ENCODE measurements around the gene SPG11.
A peak's percentile ranks its signal among the peaks of the same experiment; 100 is the strongest.
"Not testable (repeated sequence)": the region's sequence is repeated elsewhere in the genome, so short reads cannot be mapped to it uniquely, and the experiment has no call there.

Gene SPG11, protein sequence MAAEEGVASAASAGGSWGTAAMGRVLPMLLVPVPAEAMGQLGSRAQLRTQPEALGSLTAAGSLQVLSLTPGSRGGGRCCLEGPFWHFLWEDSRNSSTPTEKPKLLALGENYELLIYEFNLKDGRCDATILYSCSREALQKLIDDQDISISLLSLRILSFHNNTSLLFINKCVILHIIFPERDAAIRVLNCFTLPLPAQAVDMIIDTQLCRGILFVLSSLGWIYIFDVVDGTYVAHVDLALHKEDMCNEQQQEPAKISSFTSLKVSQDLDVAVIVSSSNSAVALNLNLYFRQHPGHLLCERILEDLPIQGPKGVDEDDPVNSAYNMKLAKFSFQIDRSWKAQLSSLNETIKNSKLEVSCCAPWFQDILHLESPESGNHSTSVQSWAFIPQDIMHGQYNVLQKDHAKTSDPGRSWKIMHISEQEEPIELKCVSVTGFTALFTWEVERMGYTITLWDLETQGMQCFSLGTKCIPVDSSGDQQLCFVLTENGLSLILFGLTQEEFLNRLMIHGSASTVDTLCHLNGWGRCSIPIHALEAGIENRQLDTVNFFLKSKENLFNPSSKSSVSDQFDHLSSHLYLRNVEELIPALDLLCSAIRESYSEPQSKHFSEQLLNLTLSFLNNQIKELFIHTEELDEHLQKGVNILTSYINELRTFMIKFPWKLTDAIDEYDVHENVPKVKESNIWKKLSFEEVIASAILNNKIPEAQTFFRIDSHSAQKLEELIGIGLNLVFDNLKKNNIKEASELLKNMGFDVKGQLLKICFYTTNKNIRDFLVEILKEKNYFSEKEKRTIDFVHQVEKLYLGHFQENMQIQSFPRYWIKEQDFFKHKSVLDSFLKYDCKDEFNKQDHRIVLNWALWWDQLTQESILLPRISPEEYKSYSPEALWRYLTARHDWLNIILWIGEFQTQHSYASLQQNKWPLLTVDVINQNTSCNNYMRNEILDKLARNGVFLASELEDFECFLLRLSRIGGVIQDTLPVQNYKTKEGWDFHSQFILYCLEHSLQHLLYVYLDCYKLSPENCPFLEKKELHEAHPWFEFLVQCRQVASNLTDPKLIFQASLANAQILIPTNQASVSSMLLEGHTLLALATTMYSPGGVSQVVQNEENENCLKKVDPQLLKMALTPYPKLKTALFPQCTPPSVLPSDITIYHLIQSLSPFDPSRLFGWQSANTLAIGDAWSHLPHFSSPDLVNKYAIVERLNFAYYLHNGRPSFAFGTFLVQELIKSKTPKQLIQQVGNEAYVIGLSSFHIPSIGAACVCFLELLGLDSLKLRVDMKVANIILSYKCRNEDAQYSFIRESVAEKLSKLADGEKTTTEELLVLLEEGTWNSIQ (N-terminal part only)

DNA sequence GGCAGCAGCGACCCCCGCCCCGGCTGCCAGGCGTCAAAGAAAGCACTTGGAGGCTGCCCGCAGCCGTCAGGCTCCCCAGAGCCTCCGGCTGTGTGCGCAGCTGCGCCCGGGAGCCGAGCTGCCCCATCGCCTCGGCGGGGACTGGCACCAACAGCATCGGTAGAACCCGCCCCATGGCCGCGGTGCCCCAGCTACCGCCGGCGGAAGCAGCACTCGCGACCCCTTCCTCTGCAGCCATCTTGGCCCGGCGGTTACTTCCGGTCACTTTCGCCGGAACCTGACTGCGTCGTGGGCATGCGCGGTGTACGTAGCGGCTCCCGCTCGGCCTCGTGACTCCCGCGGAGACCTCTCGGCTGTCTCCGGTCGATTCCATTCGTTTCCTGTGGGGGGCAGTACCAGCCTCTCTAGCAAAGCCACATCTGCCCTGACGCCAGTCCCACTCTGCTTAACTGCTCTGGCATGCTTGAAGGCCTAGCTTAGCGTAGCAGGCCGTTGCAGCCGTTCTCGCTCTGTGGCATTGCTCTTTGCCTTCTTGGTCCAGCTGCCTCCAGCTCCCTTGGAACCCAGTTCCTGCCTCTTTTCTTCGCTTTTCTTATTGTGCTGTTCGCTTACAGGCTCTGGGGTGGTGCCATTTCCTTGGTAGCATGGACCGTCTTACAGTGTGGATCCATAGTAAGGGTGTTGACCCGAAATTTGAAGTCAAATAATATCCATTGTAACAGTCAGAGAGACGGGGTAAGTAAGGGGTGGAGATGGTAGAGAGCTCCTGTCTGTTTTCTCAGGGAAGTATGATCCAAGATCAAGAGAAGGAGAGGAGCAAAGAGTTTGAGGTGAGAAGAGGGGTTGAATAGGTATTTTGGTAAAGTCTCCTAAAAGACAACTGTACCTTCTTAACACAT, at the start of gene SPG11:
TSS of gene SPG11 (minus strand) at position 253 of the 899 bp plus-strand sequence. CDS start at position 238, 15 bp downstream.
- peak; percentile 93 for DNase-seq (ENCODE audit: low read depth)

DNA sequence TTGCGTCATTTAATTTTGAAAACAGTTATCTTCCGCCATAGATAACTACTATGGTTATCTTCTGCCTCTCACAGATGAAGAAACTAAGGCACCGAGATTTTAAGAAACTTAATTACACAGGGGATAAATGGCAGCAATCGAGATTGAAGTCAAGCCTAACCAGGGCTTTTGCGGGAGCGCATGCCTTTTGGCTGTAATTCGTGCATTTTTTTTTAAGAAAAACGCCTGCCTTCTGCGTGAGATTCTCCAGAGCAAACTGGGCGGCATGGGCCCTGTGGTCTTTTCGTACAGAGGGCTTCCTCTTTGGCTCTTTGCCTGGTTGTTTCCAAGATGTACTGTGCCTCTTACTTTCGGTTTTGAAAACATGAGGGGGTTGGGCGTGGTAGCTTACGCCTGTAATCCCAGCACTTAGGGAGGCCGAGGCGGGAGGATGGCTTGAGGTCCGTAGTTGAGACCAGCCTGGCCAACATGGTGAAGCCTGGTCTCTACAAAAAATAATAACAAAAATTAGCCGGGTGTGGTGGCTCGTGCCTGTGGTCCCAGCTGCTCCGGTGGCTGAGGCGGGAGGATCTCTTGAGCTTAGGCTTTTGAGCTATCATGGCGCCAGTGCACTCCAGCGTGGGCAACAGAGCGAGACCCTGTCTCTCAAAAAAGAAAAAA, 49.0 kb upstream of the SPG11 start:
- no peak for DNase-seq (ENCODE audit: low read depth)

DNA sequence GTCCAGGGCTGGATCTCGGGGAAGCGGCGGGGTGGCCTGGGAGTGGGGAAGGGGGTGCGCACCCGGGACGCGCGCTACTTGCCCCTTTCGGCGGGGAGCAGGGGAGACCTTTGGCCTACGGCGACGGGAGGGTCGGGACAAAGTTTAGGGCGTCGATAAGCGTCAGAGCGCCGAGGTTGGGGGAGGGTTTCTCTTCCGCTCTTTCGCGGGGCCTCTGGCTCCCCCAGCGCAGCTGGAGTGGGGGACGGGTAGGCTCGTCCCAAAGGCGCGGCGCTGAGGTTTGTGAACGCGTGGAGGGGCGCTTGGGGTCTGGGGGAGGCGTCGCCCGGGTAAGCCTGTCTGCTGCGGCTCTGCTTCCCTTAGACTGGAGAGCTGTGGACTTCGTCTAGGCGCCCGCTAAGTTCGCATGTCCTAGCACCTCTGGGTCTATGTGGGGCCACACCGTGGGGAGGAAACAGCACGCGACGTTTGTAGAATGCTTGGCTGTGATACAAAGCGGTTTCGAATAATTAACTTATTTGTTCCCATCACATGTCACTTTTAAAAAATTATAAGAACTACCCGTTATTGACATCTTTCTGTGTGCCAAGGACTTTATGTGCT, 48.4 kb upstream of the SPG11 start:
- no peak for DNase-seq (ENCODE audit: low read depth)

DNA sequence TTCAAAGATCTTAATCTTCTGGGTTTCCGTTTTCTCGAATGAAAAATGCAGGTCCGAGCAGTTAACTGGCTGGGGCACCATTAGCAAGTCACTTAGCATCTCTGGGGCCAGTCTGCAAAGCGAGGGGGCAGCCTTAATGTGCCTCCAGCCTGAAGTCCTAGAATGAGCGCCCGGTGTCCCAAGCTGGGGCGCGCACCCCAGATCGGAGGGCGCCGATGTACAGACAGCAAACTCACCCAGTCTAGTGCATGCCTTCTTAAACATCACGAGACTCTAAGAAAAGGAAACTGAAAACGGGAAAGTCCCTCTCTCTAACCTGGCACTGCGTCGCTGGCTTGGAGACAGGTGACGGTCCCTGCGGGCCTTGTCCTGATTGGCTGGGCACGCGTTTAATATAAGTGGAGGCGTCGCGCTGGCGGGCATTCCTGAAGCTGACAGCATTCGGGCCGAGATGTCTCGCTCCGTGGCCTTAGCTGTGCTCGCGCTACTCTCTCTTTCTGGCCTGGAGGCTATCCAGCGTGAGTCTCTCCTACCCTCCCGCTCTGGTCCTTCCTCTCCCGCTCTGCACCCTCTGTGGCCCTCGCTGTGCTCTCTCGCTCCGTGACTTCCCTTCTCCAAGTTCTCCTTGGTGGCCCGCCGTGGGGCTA, 47.8 kb upstream of the SPG11 start, which contains the start of the genes B2M and PATL2:
TSS of gene B2M (plus strand) at position 422 of the 647 bp plus-strand sequence. CDS start at position 452, 30 bp downstream.
TSS of gene PATL2 (minus strand) at position 228 of the 647 bp plus-strand sequence. CDS start 34,833 bp downstream, outside the sequence.
- DNase-seq (ENCODE audit: low read depth) = peak; percentile 95

DNA sequence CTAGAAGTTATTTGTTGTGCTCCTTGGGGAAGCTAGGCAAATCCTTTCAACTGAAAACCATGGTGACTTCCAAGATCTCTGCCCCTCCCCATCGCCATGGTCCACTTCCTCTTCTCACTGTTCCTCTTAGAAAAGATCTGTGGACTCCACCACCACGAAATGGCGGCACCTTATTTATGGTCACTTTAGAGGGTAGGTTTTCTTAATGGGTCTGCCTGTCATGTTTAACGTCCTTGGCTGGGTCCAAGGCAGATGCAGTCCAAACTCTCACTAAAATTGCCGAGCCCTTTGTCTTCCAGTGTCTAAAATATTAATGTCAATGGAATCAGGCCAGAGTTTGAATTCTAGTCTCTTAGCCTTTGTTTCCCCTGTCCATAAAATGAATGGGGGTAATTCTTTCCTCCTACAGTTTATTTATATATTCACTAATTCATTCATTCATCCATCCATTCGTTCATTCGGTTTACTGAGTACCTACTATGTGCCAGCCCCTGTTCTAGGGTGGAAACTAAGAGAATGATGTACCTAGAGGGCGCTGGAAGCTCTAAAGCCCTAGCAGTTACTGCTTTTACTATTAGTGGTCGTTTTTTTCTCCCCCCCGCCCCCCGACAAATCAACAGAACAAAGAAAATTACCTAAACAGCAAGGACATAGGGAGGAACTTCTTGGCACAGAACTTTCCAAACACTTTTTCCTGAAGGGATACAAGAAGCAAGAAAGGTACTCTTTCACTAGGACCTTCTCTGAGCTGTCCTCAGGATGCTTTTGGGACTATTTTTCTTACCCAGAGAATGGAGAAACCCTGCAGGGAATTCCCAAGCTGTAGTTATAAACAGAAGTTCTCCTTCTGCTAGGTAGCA, 47.0 kb upstream of the SPG11 start:
- DNase-seq (ENCODE audit: low read depth) = no peak

DNA sequence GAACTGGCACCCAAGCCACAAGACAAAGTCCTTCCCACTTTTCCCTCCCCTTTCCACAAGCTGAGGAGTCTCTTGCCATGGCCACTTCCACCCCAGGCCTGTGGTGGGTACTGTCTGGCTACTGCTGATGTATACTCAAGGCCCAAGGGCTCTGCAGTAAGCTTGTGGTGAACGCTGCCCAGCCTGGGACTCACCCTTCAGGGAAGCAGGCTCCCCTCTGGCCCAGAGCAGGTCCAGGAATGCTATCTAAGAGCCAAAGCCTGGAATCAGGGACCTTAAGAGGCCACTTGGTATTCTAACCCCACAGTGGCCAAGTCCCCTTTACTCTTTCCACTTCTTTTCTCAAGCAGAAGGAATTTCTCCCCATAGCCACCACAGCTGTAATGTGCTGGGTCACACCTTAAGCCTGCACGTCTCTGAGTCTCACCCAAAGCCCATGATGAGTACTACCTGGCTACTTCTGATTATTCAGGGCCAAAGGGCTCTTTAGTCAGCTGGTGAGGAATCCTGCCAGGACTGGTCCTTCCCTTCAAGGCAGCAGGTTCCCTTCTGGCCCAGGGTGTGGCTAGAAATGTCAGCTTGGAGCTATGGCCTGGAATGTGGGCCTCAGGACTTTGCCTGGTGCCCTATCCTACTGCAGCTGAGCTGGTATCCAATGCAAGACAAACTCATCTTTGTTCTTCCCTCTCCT, 43.6 kb upstream of the SPG11 start:
- no peak for DNase-seq (ENCODE audit: low read depth)

DNA sequence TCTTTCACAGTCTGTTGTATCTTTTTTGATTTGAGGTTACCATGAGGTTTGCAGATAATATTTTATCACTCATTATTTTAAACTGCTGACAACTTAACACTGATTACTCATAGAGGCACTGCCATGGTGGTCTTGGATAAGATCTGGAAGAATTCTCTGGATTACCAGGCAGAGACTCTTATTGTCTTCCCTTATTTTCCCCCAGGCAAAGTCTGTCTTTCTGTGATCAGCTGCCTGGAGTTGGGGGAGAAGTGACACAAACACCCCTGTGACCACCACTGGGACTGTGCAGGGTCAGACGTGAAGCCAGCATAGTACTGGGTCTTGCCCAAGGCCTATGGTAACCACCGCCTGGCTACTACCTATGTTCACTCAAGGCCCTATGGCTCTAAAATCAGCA, 42.9 kb upstream of the SPG11 start:
- no peak for DNase-seq (ENCODE audit: low read depth)

DNA sequence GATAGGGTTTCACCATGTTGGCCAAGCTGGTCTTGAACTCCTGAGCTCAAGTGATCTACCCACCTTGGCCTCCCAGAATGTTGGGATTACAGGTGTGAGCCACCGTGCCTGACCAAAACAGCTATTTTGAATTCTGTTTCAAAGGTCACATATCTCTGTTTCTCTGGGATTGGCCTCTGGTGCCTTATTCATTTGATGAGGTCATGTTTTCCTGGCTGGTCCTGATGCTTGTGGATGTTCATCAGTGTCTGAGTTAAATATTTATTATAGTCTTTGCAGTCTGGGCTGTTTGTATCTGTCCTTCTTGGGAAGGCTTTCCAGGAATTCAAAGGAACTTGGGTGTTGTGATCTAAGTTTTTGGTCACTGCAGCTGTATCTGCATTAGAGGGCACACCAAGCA, 42.5 kb upstream of the SPG11 start:
- DNase-seq (ENCODE audit: low read depth) = no peak

DNA sequence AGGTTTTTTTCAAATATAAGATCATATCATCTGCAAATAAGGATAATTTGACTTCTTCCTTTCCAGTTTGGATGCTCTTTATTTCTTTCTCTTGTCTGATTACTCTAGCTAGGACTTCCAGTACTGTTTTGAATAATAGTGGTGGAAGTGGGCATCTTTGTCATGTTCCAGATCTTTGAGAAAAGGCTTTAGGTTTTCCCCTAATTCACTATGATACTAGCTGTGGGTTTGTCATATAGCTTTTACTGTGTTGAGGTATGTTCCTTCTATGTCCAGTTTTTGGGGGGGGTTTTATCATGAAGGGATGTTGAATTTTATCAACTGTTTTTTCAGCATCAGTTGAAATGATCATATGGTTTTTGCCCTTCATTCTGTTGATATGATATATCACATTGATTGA, 37.2 kb upstream of the SPG11 start:
- DNase-seq (ENCODE audit: low read depth) = not testable (repeated sequence)

DNA sequence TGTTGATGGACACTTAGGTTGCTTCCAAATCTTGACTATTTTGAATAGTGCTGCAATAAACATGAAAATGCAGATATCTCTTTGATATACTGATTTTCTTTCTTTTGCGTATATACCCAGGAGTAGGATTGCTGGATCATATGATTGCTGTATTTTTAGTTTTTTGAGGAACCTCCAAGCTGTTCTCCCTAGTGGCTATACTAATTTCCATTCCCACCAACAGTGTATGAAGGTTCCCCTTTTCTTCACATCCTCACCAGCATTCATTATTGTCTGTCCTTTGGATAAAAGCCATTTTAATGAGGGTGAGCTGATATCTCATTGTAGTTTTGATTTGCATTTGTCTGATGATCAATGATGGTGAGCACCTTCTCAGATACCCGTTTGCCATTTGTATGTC, 35.2 kb upstream of the SPG11 start:
- no peak for DNase-seq (ENCODE audit: low read depth)

DNA sequence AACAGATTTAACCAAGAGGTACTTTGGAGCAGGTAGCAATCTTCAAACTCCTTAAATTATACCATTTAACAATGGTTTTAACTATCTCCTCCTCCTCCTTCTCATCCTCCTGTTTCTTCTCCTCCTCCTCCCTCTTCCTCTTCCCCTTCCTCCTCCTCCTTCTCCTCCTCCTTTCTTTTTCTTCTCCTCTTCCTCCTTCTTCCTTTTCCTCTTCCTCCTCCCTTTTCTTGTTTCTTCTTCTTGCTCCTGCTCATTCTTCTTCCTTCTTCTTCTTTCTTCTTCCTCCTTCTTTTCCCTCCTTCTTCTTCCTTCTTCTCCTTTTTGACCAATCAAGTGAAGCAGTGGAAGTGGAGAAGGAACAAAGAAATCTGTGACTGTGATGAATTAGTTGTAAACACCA, 33.6 kb upstream of the SPG11 start:
- DNase-seq (ENCODE audit: low read depth) = no peak

DNA sequence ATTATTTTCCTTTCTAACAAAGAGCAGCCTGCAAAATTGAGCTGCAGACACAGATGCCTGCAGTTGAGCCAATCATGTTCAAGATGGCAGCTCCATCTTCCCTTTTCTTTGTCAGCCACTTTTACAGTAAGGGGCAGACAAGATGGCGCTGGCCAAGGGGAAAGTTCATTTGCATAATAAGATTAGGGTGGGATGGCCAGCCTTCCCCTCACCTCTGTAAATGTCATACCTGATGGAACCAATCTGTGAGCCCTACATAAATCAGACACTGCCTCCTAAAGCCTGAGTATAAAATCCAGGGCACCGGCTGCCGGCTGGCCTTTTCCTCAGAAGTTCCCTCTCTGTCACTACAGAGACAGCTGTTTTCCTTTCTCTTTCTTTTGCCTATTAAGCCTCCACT, 31.8 kb upstream of the SPG11 start:
- DNase-seq (ENCODE audit: low read depth) = no peak

DNA sequence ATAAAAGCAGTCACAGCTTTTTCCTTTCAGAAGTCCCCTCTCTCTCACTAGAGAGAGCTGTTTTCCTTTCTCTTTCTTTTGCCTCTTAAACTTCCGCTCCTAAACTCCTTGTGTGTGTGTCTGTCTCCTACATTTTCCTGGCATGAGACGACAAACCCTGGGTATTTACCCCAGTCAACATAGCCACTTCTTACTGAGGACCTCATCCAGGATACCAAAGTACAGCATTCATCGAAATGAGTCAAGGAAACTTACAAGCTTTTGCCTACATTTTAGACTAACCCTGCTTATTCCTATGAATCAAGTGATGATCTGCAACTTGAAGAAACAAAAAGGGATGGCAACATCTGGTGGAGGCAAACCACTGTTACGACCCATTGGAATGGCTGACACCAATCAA, 31.0 kb upstream of the SPG11 start:
- DNase-seq (ENCODE audit: low read depth) = no peak

DNA sequence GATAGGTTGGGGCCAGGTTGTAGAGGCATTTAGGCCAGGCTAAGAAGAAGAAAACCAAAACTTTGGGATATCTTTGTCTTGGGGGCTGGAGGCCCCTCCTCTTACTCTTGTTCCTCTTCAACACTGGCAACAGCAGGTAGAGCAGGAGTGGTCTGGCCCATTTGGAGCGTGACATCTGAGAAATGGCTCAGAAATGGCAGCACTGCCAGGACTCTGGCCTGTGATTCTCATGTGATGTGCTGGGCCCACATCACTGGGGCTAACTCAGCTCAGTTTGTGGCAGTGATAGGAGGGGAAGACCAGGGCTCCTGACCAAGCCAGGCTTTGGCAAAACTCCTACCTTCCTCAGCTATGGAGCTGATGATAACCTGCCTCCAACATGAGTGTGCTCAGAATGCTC, 29.2 kb upstream of the SPG11 start:
- no peak for DNase-seq (ENCODE audit: low read depth)

DNA sequence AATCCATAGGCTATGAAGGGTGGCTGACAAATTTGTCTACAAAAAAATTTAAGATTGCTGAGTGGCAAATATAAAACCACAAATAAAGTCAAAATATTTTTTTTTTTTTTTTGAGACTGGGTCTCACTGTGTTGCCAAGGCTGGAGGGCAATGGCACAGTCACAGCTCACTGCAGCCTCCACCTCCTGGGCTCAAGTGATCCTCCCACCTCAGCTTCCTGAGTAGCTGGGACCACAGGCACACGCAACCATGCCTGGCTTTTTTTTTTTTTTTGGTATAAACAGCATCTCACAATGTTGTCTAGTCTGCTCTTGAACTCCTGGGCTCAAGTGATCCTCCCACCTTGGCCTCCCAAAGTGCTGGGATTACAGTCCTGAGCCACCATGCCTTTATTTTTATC, 26.8 kb upstream of the SPG11 start:
- DNase-seq (ENCODE audit: low read depth) = not testable (repeated sequence)

DNA sequence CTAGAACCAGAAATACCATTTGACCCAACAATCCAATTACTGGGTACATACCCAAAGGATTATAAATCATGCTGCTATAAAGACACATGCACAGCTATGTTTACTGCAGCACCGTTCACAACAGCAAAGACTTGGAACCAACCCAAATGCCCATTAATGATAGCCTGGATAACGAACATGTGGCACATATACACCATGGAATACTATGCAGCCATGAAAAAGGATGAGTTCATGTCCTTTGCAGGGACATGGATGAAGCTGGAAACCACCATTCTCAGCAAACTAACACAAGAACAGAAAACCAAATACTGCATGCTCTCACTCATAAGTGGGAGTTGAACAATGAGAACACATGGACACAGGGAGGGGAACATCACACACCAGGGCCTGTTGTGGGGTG, 25.9 kb upstream of the SPG11 start:
- DNase-seq (ENCODE audit: low read depth) = not testable (repeated sequence)

DNA sequence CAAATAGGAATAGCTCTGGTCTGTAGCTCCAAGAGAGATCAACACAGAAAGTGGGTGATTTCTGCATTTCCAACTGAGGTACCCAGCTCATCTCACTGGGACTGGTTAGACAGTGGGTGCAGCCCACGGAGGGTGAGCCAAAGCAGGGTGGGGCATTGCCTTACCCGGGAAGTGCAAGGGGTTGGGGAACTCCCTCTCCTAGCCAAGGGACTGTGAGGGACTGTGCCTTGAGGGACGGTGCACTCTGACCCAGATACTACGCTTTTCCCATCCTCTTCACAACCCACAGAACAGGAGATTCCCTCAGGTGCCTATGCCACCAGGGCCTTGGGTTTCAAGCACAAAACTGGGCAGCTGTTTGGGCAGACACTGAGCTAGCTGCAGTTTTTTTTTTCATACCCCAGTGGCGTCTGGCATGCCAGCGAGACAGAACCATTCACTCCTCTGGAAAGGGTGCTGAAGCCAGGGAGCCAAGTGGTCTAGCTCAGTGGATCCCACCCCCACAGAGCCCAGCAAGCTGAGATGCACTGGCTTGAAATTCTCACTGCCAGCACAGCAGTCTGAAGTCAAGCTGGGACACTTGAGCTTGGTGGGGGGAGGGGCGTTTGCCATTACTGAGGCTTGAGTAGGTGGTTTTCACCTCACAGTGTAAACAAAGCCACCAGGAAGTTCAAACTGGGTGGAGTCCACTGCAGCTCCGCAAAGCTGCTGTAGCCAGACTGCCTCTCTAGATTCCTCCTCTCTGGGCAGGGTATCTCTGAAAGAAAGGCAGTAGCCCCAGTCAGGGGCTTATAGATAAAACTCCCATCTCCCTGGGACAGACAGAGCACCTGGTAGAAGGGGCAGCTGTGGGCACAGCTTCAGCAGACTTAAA, 19.6 kb upstream of the SPG11 start:
- DNase-seq (ENCODE audit: low read depth) = not testable (repeated sequence)
